GM12872 (cell line): ENCODE results near the gene SERHL2.

Experiments
- CTCF ChIP-seq: IDR thresholded peaks from 3 replicates; pipeline ENCODE4 v1.5.1; 2011; ENCODE audit warnings: low read depth, mild to moderate bottlenecking, low read length, moderate library complexity; ENCODE audit not compliant: insufficient read depth

Gene SERHL2

GRCh38 chr22:42565956-42566355, 12.2 kb downstream of the SERHL2 start:
- TF ChIP-seq CTCF: no peak

GRCh38 chr22:42577623-42578240, 24.0 kb downstream of the SERHL2 start:
- no peak for TF ChIP-seq CTCF

GRCh38 chr22:42581762-42582716, 28.3 kb downstream of the SERHL2 start:
- no peak for TF ChIP-seq CTCF

GRCh38 chr22:42582987-42583386, 29.2 kb downstream of the SERHL2 start:
- no peak for TF ChIP-seq CTCF

GRCh38 chr22:42584364-42584940, 30.7 kb downstream of the SERHL2 start:
- no peak for TF ChIP-seq CTCF

GRCh38 chr22:42585096-42585495, 31.3 kb downstream of the SERHL2 start:
- no peak for TF ChIP-seq CTCF

- no peak for TF ChIP-seq CTCF
Measured at GRCh38 chr22:42586381-42586780, 32.6 kb downstream of the SERHL2 start.
